Mesendoderm (in vitro differentiated cells): ENCODE data around the gene CDH8.

Experiments used
- DNase-seq: peaks from one replicate; pipeline ENCODE4 v3.0.0; 2013
- H2AK5ac ChIP-seq: 2 replicates; pipeline ENCODE4 v1.6.1; 2013; ENCODE audit warnings: low read length, inconsistent platforms
- H2BK120ac ChIP-seq: 2 replicates; pipeline ENCODE4 v1.6.1; 2013; ENCODE audit warnings: low read depth, mild to moderate bottlenecking, low read length, moderate library complexity, mixed read lengths
- H2BK15ac ChIP-seq: replicated peaks from 2 replicates; pipeline ENCODE4 v1.6.1; 2013; ENCODE audit warnings: low read depth, mild to moderate bottlenecking, moderate library complexity
- H2BK5ac ChIP-seq: 2 replicates; pipeline ENCODE4 v1.6.1; 2013; ENCODE audit warnings: low read length, inconsistent platforms
- H3K18ac ChIP-seq: 2 replicates; pipeline ENCODE4 v1.6.1; 2013; ENCODE audit warnings: mild to moderate bottlenecking, low read length, mixed read lengths
- H3K23ac ChIP-seq: one replicate; pipeline ENCODE4 v1.6.1; 2013; ENCODE audit warnings: low read length
- H3K27ac ChIP-seq: 2 replicates; pipeline ENCODE4 v1.5.1; 2013; ENCODE audit warnings: low read depth, mild to moderate bottlenecking, inconsistent platforms, low read length, moderate library complexity
- H3K27me3 ChIP-seq: 2 replicates; pipeline ENCODE4 v1.6.1; 2013; ENCODE audit warnings: low read length, control low read depth, mild to moderate bottlenecking, inconsistent platforms; ENCODE audit not compliant: insufficient read depth, poor library complexity
- H3K36me3 ChIP-seq: 2 replicates; pipeline ENCODE4 v1.6.1; 2013; ENCODE audit warnings: low read length, inconsistent platforms; ENCODE audit not compliant: control insufficient read depth, insufficient read depth
- H3K4ac ChIP-seq: one replicate; pipeline ENCODE4 v1.6.1; 2013; ENCODE audit warnings: low read depth, mild to moderate bottlenecking, low read length, moderate library complexity
- H3K4me1 ChIP-seq: 2 replicates; pipeline ENCODE4 v1.6.1; 2013; ENCODE audit warnings: low read depth, low read length, inconsistent platforms; ENCODE audit not compliant: control insufficient read depth
- H3K4me2 ChIP-seq: 2 replicates; pipeline ENCODE4 v1.6.1; 2013; ENCODE audit warnings: low read length
- H3K4me3 ChIP-seq: 2 replicates; pipeline ENCODE4 v1.5.1; 2013; ENCODE audit warnings: mild to moderate bottlenecking, low read length
- H3K56ac ChIP-seq: one replicate; pipeline ENCODE4 v1.6.1; 2013; ENCODE audit warnings: low read length
- H3K79me1 ChIP-seq: 2 replicates; pipeline ENCODE4 v1.6.1; 2013; ENCODE audit warnings: low read length, inconsistent platforms
- H3K79me2 ChIP-seq: 2 replicates; pipeline ENCODE4 v1.6.1; 2013; ENCODE audit warnings: mild to moderate bottlenecking, low read length; ENCODE audit not compliant: control insufficient read depth, insufficient read depth
- H3K9ac ChIP-seq: 2 replicates; pipeline ENCODE4 v1.6.1; 2013; ENCODE audit warnings: low read length, inconsistent platforms
- H4K5ac ChIP-seq: one replicate; pipeline ENCODE4 v1.6.1; 2013; ENCODE audit warnings: low read length
- H4K8ac ChIP-seq: one replicate; pipeline ENCODE4 v1.6.1; 2013; ENCODE audit warnings: low read depth, mild to moderate bottlenecking, control low read depth, low read length, moderate library complexity
- WGBS: extraction: QIAGEN DNeasy Blood & Tissue Kit; methylation state at CpG from one replicate; pipeline ENCODE4 v1.1.7; 2013; ENCODE audit warnings: low lambda C conversion rate, missing lambda C conversion rate; ENCODE audit not compliant: insufficient coverage; ENCODE audit errors: extremely low coverage; 5-methylcytosine and 5-hydroxymethylcytosine counted together

CDH8 gene

GRCh38 chr16:61763013-61763412, 273.2 kb downstream of the CDH8 start:
- Histone ChIP-seq H4K5ac (no peak overlapping the region), H3K9ac (no peak overlapping the region), H2AK5ac (no peak overlapping the region), H3K79me2 (no peaks in the 10 kb centered on the region), H3K36me3 (no peaks in the 10 kb centered on the region), H3K56ac (no peak overlapping the region), H3K4me2 (no peak overlapping the region), H2BK15ac (no peak overlapping the region), H3K4me1 (no peaks in the 10 kb centered on the region), H3K23ac (no peak overlapping the region), H4K8ac (no peak overlapping the region), H3K4ac (no peak overlapping the region), H3K79me1 (no peaks in the 10 kb centered on the region), H2BK120ac (no peak overlapping the region), H3K27me3 (no peaks in the 10 kb centered on the region), H3K4me3 (no peak overlapping the region), H3K18ac (no peak overlapping the region), H2BK5ac (no peak overlapping the region), H3K27ac (no peak overlapping the region)
- no peak for DNase-seq
- whole genome bisulfite sequencing, result no CpG with 5 or more reads among the region's 3 CpGs

DNA sequence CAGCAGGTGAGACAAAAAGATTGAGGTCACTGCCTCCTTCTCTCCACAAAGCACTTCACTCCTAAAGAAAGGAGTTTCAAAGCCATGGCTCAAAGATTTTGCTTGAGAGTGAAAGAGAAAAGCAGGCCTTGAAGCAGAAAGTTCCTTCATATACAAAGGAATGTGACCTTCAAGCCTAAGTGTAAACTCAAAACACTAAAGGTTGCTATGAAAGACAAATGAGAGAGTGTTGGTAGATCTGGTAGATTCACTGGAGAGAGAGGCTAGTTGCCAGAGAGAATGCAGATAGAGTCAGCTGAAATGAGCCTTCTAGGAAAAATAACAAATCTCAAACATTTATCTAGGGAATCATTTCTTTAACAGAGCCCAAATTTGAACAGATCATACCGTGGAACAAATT, 305.2 kb downstream of the CDH8 start:
- H3K4me2 ChIP-seq, result no peak overlapping the region
- H3K9ac ChIP-seq, result no peak overlapping the region
- no CpG with 5 or more reads among the region's 1 CpG for WGBS
- no peak overlapping the region for H2AK5ac ChIP-seq
- H3K4me3 ChIP-seq, result no peak overlapping the region
- no peak overlapping the region for H3K18ac ChIP-seq
- H3K56ac ChIP-seq, result no peak overlapping the region
- no peaks in the 10 kb centered on the region for H3K27me3 ChIP-seq
- H2BK120ac ChIP-seq, result no peak overlapping the region
- no peak overlapping the region for H4K8ac ChIP-seq
- no peak overlapping the region for H4K5ac ChIP-seq
- no peak overlapping the region for H3K27ac ChIP-seq
- no peak overlapping the region for H2BK5ac ChIP-seq
- H2BK15ac ChIP-seq, result no peak overlapping the region
- no peaks in the 10 kb centered on the region for H3K4me1 ChIP-seq
- H3K4ac ChIP-seq, result no peak overlapping the region
- H3K23ac ChIP-seq, result no peak overlapping the region
- no peaks in the 10 kb centered on the region for H3K79me1 ChIP-seq
- no peaks in the 10 kb centered on the region for H3K36me3 ChIP-seq
- H3K79me2 ChIP-seq, result no peaks in the 10 kb centered on the region
- DNase-seq, result peak; percentile 44

DNA sequence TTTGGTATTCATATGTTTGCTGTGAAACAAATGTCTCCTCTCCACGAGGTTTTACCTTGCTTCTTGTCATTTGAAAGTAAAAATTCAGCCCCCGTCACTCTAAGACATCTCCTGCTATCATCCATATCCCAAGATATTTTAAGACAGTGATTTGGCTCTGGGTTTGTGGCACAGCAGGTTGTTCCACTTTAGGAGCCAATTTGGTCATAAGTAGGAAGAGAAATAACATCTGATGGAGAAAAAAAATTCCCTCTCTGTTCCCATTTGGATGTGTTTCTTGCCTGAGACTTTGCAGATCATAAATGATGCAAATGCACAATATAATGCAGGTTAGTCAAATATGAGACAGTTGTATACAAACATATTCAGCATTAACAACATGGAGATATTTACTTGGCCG, 309.5 kb downstream of the CDH8 start:
- Histone ChIP-seq H3K36me3 (no peaks in the 10 kb centered on the region), H3K4me3 (no peak overlapping the region), H2AK5ac (no peak overlapping the region), H3K23ac (no peak overlapping the region), H2BK15ac (no peak overlapping the region), H3K4me2 (no peak overlapping the region), H2BK120ac (no peak overlapping the region), H3K56ac (no peak overlapping the region), H3K79me1 (no peaks in the 10 kb centered on the region), H3K18ac (no peak overlapping the region), H3K4ac (no peak overlapping the region), H3K27me3 (no peaks in the 10 kb centered on the region), H3K27ac (no peak overlapping the region), H3K79me2 (no peaks in the 10 kb centered on the region), H4K8ac (no peak overlapping the region), H3K4me1 (no peaks in the 10 kb centered on the region), H2BK5ac (no peak overlapping the region), H3K9ac (no peak overlapping the region), H4K5ac (no peak overlapping the region)
- no CpG with 5 or more reads among the region's 3 CpGs for WGBS
- DNase-seq, result no peak

DNA sequence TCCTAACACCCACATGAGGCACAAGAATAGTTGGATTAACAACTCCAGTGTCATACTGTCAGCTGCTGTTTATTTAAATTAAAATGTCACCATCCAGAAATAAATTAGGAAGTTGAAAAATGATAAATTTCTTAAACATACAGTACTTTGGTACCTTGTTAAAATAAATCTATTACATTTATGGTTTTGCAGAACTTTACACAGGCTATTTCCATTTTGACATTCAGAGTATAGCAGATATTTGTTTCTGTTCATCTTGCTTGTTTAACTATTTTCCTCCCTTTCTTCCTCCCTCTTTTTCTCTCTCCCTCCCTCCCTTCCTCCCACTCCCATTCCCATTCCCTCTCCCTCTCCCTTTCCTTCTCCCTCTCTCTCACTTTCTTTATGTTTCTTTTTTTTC, 310.1 kb downstream of the CDH8 start:
- no peak overlapping the region for H3K27ac ChIP-seq
- H3K56ac ChIP-seq, result no peak overlapping the region
- H3K4ac ChIP-seq, result no peak overlapping the region
- no peak overlapping the region for H3K4me2 ChIP-seq
- no peak overlapping the region for H3K18ac ChIP-seq
- H3K79me1 ChIP-seq, result no peaks in the 10 kb centered on the region
- no peaks in the 10 kb centered on the region for H3K79me2 ChIP-seq
- no peak overlapping the region for H3K9ac ChIP-seq
- no peaks in the 10 kb centered on the region for H3K4me1 ChIP-seq
- H3K4me3 ChIP-seq, result no peak overlapping the region
- DNase-seq, result no peak
- no peak overlapping the region for H3K23ac ChIP-seq
- H2BK5ac ChIP-seq, result no peak overlapping the region
- H2BK120ac ChIP-seq, result no peak overlapping the region
- H4K8ac ChIP-seq, result no peak overlapping the region
- no peaks in the 10 kb centered on the region for H3K36me3 ChIP-seq
- no peak overlapping the region for H2BK15ac ChIP-seq
- H3K27me3 ChIP-seq, result no peaks in the 10 kb centered on the region
- H2AK5ac ChIP-seq, result no peak overlapping the region
- H4K5ac ChIP-seq, result no peak overlapping the region

DNA sequence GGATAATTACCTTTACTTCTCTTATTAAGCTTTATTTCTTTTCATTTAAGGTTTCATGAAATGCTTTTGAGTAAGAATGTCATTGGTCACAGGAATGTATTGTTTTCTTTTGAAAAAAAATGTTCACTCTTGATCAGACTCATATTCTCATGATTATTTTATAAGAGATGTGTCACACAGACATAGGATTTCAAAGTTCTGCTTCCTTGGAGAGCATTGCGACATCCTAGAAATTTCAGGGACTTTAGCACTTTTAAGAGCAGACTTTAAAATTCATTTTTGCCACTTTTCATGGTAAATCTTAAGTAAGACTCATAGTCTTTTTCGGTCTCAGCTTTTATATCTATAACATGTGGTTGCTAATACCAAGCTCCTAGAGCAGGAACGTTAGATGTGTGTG, 314.7 kb downstream of the CDH8 start:
- no peak overlapping the region for H3K4me3 ChIP-seq
- no peak overlapping the region for H3K9ac ChIP-seq
- no peak overlapping the region for H2BK15ac ChIP-seq
- no CpG with 5 or more reads among the region's 3 CpGs for WGBS
- no peaks in the 10 kb centered on the region for H3K79me1 ChIP-seq
- H3K79me2 ChIP-seq, result no peaks in the 10 kb centered on the region
- H3K27ac ChIP-seq, result no peak overlapping the region
- H2BK5ac ChIP-seq, result no peak overlapping the region
- no peak overlapping the region for H2AK5ac ChIP-seq
- H3K4ac ChIP-seq, result no peak overlapping the region
- no peak overlapping the region for H3K23ac ChIP-seq
- no peak overlapping the region for H3K18ac ChIP-seq
- H3K4me2 ChIP-seq, result no peak overlapping the region
- DNase-seq, result no peak
- no peak overlapping the region for H2BK120ac ChIP-seq
- no peaks in the 10 kb centered on the region for H3K4me1 ChIP-seq
- H4K8ac ChIP-seq, result no peak overlapping the region
- no peaks in the 10 kb centered on the region for H3K36me3 ChIP-seq
- H3K27me3 ChIP-seq, result no peaks in the 10 kb centered on the region
- no peak overlapping the region for H4K5ac ChIP-seq
- H3K56ac ChIP-seq, result no peak overlapping the region

DNA sequence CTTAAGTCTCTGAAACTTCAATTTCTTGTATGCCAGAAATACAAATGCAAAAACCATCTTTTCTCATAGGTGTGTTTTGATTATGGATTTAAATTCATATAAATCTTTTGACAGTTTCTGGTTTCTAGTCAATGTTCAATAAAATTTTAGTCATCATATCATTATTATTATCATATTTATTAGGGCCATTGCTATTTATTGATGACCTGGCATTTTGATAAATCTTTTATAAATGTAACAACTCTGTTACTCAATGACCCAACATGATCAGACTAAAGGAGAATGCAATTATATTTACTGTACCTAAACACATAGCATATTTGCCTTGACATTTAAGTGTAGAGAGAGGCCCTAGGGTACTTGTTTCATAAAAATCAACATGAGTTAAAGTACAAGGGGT, 320.8 kb downstream of the CDH8 start:
- H2BK5ac ChIP-seq, result no peak overlapping the region
- H2AK5ac ChIP-seq, result no peak overlapping the region
- no peak overlapping the region for H3K4ac ChIP-seq
- no peak overlapping the region for H2BK120ac ChIP-seq
- no peak overlapping the region for H2BK15ac ChIP-seq
- H3K23ac ChIP-seq, result no peak overlapping the region
- no peak overlapping the region for H3K4me3 ChIP-seq
- no peaks in the 10 kb centered on the region for H3K27me3 ChIP-seq
- no peak for DNase-seq
- no peak overlapping the region for H3K4me2 ChIP-seq
- H4K5ac ChIP-seq, result no peak overlapping the region
- H3K9ac ChIP-seq, result no peak overlapping the region
- H3K56ac ChIP-seq, result no peak overlapping the region
- no peak overlapping the region for H3K27ac ChIP-seq
- no peaks in the 10 kb centered on the region for H3K4me1 ChIP-seq
- no peaks in the 10 kb centered on the region for H3K79me2 ChIP-seq
- H3K18ac ChIP-seq, result no peak overlapping the region
- no peaks in the 10 kb centered on the region for H3K36me3 ChIP-seq
- H4K8ac ChIP-seq, result no peak overlapping the region
- H3K79me1 ChIP-seq, result no peaks in the 10 kb centered on the region
